GM23338 (cell line): ENCODE data around the gene KIRREL3. TPM values are rescaled to one million over a fixed set of nuclear protein-coding genes. Genes with fewer than 3 reads are reported as not detected.

Source experiments
- ATAC-seq: fragments of 200-7000 bp; cut with Tn5 transposase; 3 replicates; pipeline ENCODE4 v1.9.1; 2020
- DNase-seq: peaks from one replicate; pipeline ENCODE4 v3.0.0-alpha.2; 2015; ENCODE audit warnings: low spot score
- H2AFZ ChIP-seq: fragments of 200-600 bp; sonication (generic); 2 replicates; pipeline ENCODE4 v1.8.0; 2016; ENCODE audit warnings: antibody characterized with exemption, mild to moderate bottlenecking, moderate library complexity
- H3F3A ChIP-seq: fragments of 200-600 bp; sonication (generic); replicated peaks from 2 replicates; pipeline ENCODE4 v1.8.0; 2017; ENCODE audit warnings: antibody characterized with exemption, mixed run types, low read depth
- H3K27ac ChIP-seq: fragments of 200-600 bp; sonication (generic); 2 replicates; pipeline ENCODE4 v1.6.1; 2016; ENCODE audit warnings: low read depth
- H3K27me3 ChIP-seq: fragments of 200-600 bp; sonication (generic); 2 replicates; pipeline ENCODE4 v1.8.0; 2016; ENCODE audit warnings: mild to moderate bottlenecking, mixed run types, moderate library complexity; ENCODE audit not compliant: insufficient read depth
- H3K36me3 ChIP-seq: fragments of 200-600 bp; sonication (generic); 2 replicates; pipeline ENCODE4 v1.8.0; 2016; ENCODE audit warnings: mild to moderate bottlenecking; ENCODE audit not compliant: insufficient read depth
- H3K4me1 ChIP-seq: fragments of 200-600 bp; sonication (generic); 2 replicates; pipeline ENCODE4 v1.8.0; 2016; ENCODE audit warnings: mild to moderate bottlenecking, moderate library complexity; ENCODE audit not compliant: insufficient read depth
- H3K4me2 ChIP-seq: fragments of 200-600 bp; sonication (generic); 2 replicates; pipeline ENCODE4 v1.7.1; 2017; ENCODE audit warnings: mixed run types
- H3K4me3 ChIP-seq: fragments of 200-600 bp; sonication (generic); 2 replicates; pipeline ENCODE4 v1.6.1; 2016; ENCODE audit warnings: mixed run types
- H3K79me2 ChIP-seq: fragments of 200-600 bp; sonication (generic); replicated peaks from 2 replicates; pipeline ENCODE4 v1.8.0; 2017; ENCODE audit warnings: mild to moderate bottlenecking; ENCODE audit not compliant: insufficient read depth
- H3K9me2 ChIP-seq: fragments of 200-600 bp; sonication (generic); 2 replicates; pipeline ENCODE4 v1.8.0; 2017; ENCODE audit not compliant: insufficient read depth
- H4K20me1 ChIP-seq: fragments of 200-600 bp; sonication (generic); replicated peaks from 2 replicates; pipeline ENCODE4 v1.8.0; 2017; ENCODE audit warnings: mild to moderate bottlenecking; ENCODE audit not compliant: insufficient read depth
- H3K27ac Mint-ChIP-seq: 2 replicates; pipeline ENCODE4 v1.8.0; 2020; ENCODE audit warnings: inconsistent platforms, mild to moderate bottlenecking, moderate library complexity, mixed read lengths
- H3K27me3 Mint-ChIP-seq: 3 replicates; pipeline ENCODE4 v1.8.0; 2022; ENCODE audit warnings: low read depth, mild to moderate bottlenecking, moderate library complexity, mixed read lengths, inconsistent platforms; ENCODE audit not compliant: insufficient read depth, poor library complexity
- H3K36me3 Mint-ChIP-seq: 3 replicates; pipeline ENCODE4 v1.8.0; 2021; ENCODE audit warnings: low read depth, mild to moderate bottlenecking, inconsistent platforms, moderate library complexity, mixed read lengths
- H3K4me1 Mint-ChIP-seq: 3 replicates; pipeline ENCODE4 v1.8.0; 2020; ENCODE audit warnings: mild to moderate bottlenecking, inconsistent platforms, mixed read lengths
- H3K4me3 Mint-ChIP-seq: 3 replicates; pipeline ENCODE4 v1.8.0; 2021; ENCODE audit warnings: moderate library complexity, mild to moderate bottlenecking, inconsistent platforms, mixed read lengths
- H3K9me3 Mint-ChIP-seq: 3 replicates; pipeline ENCODE4 v1.8.0; 2020; ENCODE audit warnings: moderate library complexity, mild to moderate bottlenecking, inconsistent platforms, mixed read lengths
- CREB1 ChIP-seq: fragments of 250-450 bp; sonication (Bioruptor Pico); IDR thresholded peaks from 2 replicates; pipeline ENCODE4 v1.5.0; 2020; ENCODE audit warnings: low read depth, mild to moderate bottlenecking, moderate library complexity
- EZH2 ChIP-seq: fragments of 200-600 bp; sonication (generic); IDR thresholded peaks from one replicate; pipeline ENCODE4 v1.8.0; 2017; ENCODE audit warnings: antibody characterized with exemption, mild to moderate bottlenecking, low read depth; ENCODE audit not compliant: unreplicated experiment
- EZH2phosphoT487 ChIP-seq: fragments of 200-600 bp; sonication (generic); IDR thresholded peaks from one replicate; pipeline ENCODE4 v1.8.1; 2018; ENCODE audit warnings: antibody characterized with exemption; ENCODE audit not compliant: unreplicated experiment
- JUNB ChIP-seq: IDR thresholded peaks from one replicate; pipeline ENCODE4 v1.6.1; 2016; ENCODE audit warnings: antibody characterized with exemption; ENCODE audit not compliant: unreplicated experiment
- NANOG ChIP-seq: IDR thresholded peaks from 2 replicates; pipeline ENCODE4 v1.6.1; 2016; ENCODE audit warnings: antibody characterized with exemption, borderline replicate concordance
- POLR2AphosphoS5 ChIP-seq: IDR thresholded peaks from 2 replicates; pipeline ENCODE4 v1.6.1; 2016; ENCODE audit warnings: antibody characterized with exemption, low read depth
- STAT1 ChIP-seq: IDR thresholded peaks from one replicate; pipeline ENCODE4 v1.6.1; 2016; ENCODE audit warnings: antibody characterized with exemption; ENCODE audit not compliant: unreplicated experiment
- ZNF114 ChIP-seq: fragments of 250-450 bp; sonication (Bioruptor Pico); IDR thresholded peaks from 2 replicates; pipeline ENCODE4 v1.5.0; 2020; ENCODE audit warnings: mild to moderate bottlenecking, moderate library complexity
- ZNF331 ChIP-seq: fragments of 250-450 bp; sonication (Bioruptor Pico); IDR thresholded peaks from 2 replicates; pipeline ENCODE4 v1.5.0; 2020; ENCODE audit warnings: low read depth, mild to moderate bottlenecking, moderate library complexity
- polyA plus RNA-seq: library from polyadenylated mRNA; unstranded; fragments of >200 nt; fragmentation: Nextera tagmentation; extraction: Ambion mirVana; gene quantifications from 2 replicates; pipeline ENCODE4 v1.2.1, GENCODE V29; 2016
- total RNA-seq: library from RNA; depleted of rRNA; stranded (reverse); fragments of >200 nt; shearing (Covaris generic); gene quantifications from 2 replicates; pipeline ENCODE4 v1.2.3, GENCODE V29; 2014
- TF ChIP-seq, protein P1 (sequence below): IDR thresholded peaks from 2 replicates; pipeline ENCODE4 v1.6.1; 2016; ENCODE audit warnings: antibody characterized with exemption
- TF ChIP-seq, protein P2 (sequence below), 2 experiments: fragments of 200-600 bp in 1 of 2; sonication (generic) in 1 of 2; conservative IDR thresholded peaks; 2 replicates each; pipeline versions ENCODE4 v1.5.1 to v1.6.1; 2016 to 2017; ENCODE audit warnings: antibody characterized with exemption in 2 of 2, low read depth in 2 of 2, mild to moderate bottlenecking in 2 of 2, moderate library complexity in 1 of 2
- TF ChIP-seq, protein P3 (sequence below): IDR thresholded peaks from one replicate; pipeline ENCODE4 v1.6.1; 2018; ENCODE audit warnings: antibody characterized with exemption; ENCODE audit not compliant: unreplicated experiment
- TF ChIP-seq, protein P4 (sequence below): fragments of 250-450 bp; sonication (Bioruptor Pico); IDR thresholded peaks from 2 replicates; pipeline ENCODE4 v1.5.0; 2020; ENCODE audit warnings: mild to moderate bottlenecking, moderate library complexity

The KIRREL3 gene
- total and polyA plus RNA-seq, 2 experiments from 2014 or later: 0.13 to 1.5 TPM

DNA sequence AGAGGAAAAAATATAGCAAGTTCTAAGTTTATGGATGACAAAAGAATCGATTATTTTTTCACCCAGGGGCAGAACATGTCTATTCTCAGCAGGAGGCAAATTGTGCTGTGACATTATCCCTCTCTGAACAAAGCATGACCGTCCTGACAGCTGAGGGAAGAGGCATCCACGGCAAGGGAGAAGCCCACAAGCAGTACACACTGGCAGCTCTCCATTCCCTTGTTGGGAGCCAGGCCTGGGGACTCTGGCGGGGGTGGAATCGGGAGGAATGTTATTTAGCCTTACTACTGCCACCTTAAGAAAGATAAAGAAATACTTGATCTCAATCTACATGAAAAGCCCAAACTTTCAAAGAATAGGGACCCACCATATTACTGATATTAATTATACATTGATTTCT, 3.4 kb downstream of the KIRREL3 start:
- H3K27me3 ChIP-seq: peaks cover 44% of the 10 kb centered on the region
- H3K4me1 Mint-ChIP-seq: peaks cover 19% of the 10 kb centered on the region
- H3K9me2 ChIP-seq: no peaks in the 10 kb centered on the region
- TF ChIP-seq ZNF331 (CRISPR knock-in tag) (no peak), EZH2 (no peak), EZH2phosphoT487 (no peak), ZNF114 (CRISPR knock-in tag) (no peak), STAT1 (no peak), JUNB (no peak), CREB1 (no peak), POLR2AphosphoS5 (no peak), NANOG (no peak)
- TF ChIP-seq, protein P1, sequence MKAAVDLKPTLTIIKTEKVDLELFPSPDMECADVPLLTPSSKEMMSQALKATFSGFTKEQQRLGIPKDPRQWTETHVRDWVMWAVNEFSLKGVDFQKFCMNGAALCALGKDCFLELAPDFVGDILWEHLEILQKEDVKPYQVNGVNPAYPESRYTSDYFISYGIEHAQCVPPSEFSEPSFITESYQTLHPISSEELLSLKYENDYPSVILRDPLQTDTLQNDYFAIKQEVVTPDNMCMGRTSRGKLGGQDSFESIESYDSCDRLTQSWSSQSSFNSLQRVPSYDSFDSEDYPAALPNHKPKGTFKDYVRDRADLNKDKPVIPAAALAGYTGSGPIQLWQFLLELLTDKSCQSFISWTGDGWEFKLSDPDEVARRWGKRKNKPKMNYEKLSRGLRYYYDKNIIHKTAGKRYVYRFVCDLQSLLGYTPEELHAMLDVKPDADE: no peak
- TF ChIP-seq, protein P2, sequence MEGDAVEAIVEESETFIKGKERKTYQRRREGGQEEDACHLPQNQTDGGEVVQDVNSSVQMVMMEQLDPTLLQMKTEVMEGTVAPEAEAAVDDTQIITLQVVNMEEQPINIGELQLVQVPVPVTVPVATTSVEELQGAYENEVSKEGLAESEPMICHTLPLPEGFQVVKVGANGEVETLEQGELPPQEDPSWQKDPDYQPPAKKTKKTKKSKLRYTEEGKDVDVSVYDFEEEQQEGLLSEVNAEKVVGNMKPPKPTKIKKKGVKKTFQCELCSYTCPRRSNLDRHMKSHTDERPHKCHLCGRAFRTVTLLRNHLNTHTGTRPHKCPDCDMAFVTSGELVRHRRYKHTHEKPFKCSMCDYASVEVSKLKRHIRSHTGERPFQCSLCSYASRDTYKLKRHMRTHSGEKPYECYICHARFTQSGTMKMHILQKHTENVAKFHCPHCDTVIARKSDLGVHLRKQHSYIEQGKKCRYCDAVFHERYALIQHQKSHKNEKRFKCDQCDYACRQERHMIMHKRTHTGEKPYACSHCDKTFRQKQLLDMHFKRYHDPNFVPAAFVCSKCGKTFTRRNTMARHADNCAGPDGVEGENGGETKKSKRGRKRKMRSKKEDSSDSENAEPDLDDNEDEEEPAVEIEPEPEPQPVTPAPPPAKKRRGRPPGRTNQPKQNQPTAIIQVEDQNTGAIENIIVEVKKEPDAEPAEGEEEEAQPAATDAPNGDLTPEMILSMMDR (conservative IDR thresholded peaks at IDR 0.05; ENCODE audit: low read depth in 2 of 2): no peak
- TF ChIP-seq, protein P3, sequence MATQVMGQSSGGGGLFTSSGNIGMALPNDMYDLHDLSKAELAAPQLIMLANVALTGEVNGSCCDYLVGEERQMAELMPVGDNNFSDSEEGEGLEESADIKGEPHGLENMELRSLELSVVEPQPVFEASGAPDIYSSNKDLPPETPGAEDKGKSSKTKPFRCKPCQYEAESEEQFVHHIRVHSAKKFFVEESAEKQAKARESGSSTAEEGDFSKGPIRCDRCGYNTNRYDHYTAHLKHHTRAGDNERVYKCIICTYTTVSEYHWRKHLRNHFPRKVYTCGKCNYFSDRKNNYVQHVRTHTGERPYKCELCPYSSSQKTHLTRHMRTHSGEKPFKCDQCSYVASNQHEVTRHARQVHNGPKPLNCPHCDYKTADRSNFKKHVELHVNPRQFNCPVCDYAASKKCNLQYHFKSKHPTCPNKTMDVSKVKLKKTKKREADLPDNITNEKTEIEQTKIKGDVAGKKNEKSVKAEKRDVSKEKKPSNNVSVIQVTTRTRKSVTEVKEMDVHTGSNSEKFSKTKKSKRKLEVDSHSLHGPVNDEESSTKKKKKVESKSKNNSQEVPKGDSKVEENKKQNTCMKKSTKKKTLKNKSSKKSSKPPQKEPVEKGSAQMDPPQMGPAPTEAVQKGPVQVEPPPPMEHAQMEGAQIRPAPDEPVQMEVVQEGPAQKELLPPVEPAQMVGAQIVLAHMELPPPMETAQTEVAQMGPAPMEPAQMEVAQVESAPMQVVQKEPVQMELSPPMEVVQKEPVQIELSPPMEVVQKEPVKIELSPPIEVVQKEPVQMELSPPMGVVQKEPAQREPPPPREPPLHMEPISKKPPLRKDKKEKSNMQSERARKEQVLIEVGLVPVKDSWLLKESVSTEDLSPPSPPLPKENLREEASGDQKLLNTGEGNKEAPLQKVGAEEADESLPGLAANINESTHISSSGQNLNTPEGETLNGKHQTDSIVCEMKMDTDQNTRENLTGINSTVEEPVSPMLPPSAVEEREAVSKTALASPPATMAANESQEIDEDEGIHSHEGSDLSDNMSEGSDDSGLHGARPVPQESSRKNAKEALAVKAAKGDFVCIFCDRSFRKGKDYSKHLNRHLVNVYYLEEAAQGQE: no peak
- TF ChIP-seq, protein P4, sequence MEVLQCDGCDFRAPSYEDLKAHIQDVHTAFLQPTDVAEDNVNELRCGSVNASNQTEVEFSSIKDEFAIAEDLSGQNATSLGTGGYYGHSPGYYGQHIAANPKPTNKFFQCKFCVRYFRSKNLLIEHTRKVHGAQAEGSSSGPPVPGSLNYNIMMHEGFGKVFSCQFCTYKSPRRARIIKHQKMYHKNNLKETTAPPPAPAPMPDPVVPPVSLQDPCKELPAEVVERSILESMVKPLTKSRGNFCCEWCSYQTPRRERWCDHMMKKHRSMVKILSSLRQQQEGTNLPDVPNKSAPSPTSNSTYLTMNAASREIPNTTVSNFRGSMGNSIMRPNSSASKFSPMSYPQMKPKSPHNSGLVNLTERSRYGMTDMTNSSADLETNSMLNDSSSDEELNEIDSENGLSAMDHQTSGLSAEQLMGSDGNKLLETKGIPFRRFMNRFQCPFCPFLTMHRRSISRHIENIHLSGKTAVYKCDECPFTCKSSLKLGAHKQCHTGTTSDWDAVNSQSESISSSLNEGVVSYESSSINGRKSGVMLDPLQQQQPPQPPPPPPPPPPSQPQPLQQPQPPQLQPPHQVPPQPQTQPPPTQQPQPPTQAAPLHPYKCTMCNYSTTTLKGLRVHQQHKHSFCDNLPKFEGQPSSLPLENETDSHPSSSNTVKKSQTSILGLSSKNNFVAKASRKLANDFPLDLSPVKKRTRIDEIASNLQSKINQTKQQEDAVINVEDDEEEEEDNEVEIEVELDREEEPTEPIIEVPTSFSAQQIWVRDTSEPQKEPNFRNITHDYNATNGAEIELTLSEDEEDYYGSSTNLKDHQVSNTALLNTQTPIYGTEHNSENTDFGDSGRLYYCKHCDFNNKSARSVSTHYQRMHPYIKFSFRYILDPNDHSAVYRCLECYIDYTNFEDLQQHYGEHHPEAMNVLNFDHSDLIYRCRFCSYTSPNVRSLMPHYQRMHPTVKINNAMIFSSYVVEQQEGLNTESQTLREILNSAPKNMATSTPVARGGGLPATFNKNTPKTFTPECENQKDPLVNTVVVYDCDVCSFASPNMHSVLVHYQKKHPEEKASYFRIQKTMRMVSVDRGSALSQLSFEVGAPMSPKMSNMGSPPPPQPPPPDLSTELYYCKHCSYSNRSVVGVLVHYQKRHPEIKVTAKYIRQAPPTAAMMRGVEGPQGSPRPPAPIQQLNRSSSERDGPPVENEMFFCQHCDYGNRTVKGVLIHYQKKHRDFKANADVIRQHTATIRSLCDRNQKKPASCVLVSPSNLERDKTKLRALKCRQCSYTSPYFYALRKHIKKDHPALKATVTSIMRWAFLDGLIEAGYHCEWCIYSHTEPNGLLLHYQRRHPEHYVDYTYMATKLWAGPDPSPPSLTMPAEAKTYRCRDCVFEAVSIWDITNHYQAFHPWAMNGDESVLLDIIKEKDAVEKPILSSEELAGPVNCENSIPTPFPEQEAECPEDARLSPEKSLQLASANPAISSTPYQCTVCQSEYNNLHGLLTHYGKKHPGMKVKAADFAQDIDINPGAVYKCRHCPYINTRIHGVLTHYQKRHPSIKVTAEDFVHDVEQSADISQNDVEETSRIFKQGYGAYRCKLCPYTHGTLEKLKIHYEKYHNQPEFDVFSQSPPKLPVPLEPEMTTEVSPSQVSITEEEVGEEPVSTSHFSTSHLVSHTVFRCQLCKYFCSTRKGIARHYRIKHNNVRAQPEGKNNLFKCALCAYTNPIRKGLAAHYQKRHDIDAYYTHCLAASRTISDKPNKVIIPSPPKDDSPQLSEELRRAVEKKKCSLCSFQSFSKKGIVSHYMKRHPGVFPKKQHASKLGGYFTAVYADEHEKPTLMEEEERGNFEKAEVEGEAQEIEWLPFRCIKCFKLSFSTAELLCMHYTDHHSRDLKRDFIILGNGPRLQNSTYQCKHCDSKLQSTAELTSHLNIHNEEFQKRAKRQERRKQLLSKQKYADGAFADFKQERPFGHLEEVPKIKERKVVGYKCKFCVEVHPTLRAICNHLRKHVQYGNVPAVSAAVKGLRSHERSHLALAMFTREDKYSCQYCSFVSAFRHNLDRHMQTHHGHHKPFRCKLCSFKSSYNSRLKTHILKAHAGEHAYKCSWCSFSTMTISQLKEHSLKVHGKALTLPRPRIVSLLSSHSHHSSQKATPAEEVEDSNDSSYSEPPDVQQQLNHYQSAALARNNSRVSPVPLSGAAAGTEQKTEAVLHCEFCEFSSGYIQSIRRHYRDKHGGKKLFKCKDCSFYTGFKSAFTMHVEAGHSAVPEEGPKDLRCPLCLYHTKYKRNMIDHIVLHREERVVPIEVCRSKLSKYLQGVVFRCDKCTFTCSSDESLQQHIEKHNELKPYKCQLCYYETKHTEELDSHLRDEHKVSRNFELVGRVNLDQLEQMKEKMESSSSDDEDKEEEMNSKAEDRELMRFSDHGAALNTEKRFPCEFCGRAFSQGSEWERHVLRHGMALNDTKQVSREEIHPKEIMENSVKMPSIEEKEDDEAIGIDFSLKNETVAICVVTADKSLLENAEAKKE (CRISPR knock-in tag): no peak
- H3K36me3 Mint-ChIP-seq: no peaks in the 10 kb centered on the region
- H3K4me3 Mint-ChIP-seq: no peak overlapping the region
- no peak overlapping the region for H3K27ac ChIP-seq
- DNase-seq (no peak), ATAC-seq (no peak)
- H4K20me1 ChIP-seq: no peaks in the 10 kb centered on the region
- H3K4me2 ChIP-seq: no peak overlapping the region
- peaks cover 21% of the 10 kb centered on the region for H3K4me1 ChIP-seq
- no peaks in the 10 kb centered on the region for H3K27me3 Mint-ChIP-seq
- H3K9me3 Mint-ChIP-seq: no peaks in the 10 kb centered on the region
- H3K27ac Mint-ChIP-seq: no peak overlapping the region
- no peak overlapping the region for H2AFZ ChIP-seq
- no peaks in the 10 kb centered on the region for H3K79me2 ChIP-seq
- H3F3A ChIP-seq: no peaks in the 10 kb centered on the region
- no peak overlapping the region for H3K4me3 ChIP-seq
- H3K36me3 ChIP-seq: no peaks in the 10 kb centered on the region
